Glutamatergic neuron (in vitro differentiated cells): ENCODE results near the gene XCL2. TPM values are rescaled to one million over a fixed set of nuclear protein-coding genes. Genes with fewer than 3 reads are reported as not detected.

Experiments used
- DNase-seq: peaks from one replicate; pipeline ENCODE4 v3.0.0; 2022
- H3K27ac Mint-ChIP-seq: one replicate; pipeline ENCODE4 v1.8.0; 2020; ENCODE audit warnings: mild to moderate bottlenecking, mixed read lengths, inconsistent platforms; ENCODE audit not compliant: unreplicated experiment
- H3K27me3 Mint-ChIP-seq: one replicate; pipeline ENCODE4 v1.8.0; 2020; ENCODE audit warnings: mild to moderate bottlenecking, moderate library complexity, mixed read lengths, inconsistent platforms; ENCODE audit not compliant: unreplicated experiment
- H3K36me3 Mint-ChIP-seq: one replicate; pipeline ENCODE4 v1.8.0; 2020; ENCODE audit warnings: mild to moderate bottlenecking, mixed read lengths, inconsistent platforms; ENCODE audit not compliant: unreplicated experiment
- H3K4me1 Mint-ChIP-seq: one replicate; pipeline ENCODE4 v1.8.0; 2020; ENCODE audit warnings: mild to moderate bottlenecking, low read depth, mixed read lengths, inconsistent platforms; ENCODE audit not compliant: unreplicated experiment
- H3K4me3 Mint-ChIP-seq: one replicate; pipeline ENCODE4 v1.8.0; 2020; ENCODE audit warnings: mild to moderate bottlenecking, mixed read lengths, inconsistent platforms; ENCODE audit not compliant: unreplicated experiment
- H3K9me3 Mint-ChIP-seq: one replicate; pipeline ENCODE4 v1.8.0; 2020; ENCODE audit warnings: mild to moderate bottlenecking, moderate library complexity, mixed read lengths, inconsistent platforms; ENCODE audit not compliant: unreplicated experiment
- CTCF ChIP-seq: fragments of 200-600 bp; sonication (generic); IDR thresholded peaks from one replicate; pipeline ENCODE4 v1.5.0; 2021; ENCODE audit not compliant: partially characterized antibody, unreplicated experiment
- total RNA-seq: library from RNA; stranded (reverse); fragmentation: NEBNext Ultra II Directional; extraction: Animal tissue kit (Norgen Biotek cat#: 25700); gene quantifications from one replicate; pipeline ENCODE4 v1.2.1, GENCODE V29; 2021; ENCODE audit not compliant: unreplicated experiment

Gene XCL2
- total RNA-seq, 1 donor from 2014 or later: not detected

GRCh38 chr1:168507231-168507630 lies 36.6 kb downstream of the XCL2 start:
- Mint-ChIP-seq H3K36me3 (no peaks in the 10 kb centered on the region), H3K4me3 (no peak overlapping the region), H3K9me3 (peaks cover 4% of the 10 kb centered on the region), H3K27me3 (peaks cover 3% of the 10 kb centered on the region), H3K27ac (no peak overlapping the region), H3K4me1 (no peaks in the 10 kb centered on the region)
- TF ChIP-seq CTCF: no peak
- DNase-seq: no peak

- H3K4me1 Mint-ChIP-seq: no peaks in the 10 kb centered on the region
- no peak for TF ChIP-seq CTCF
- H3K27ac Mint-ChIP-seq: no peak overlapping the region
- H3K4me3 Mint-ChIP-seq: no peak overlapping the region
- no peak for DNase-seq
- no peaks in the 10 kb centered on the region for H3K36me3 Mint-ChIP-seq
- H3K27me3 Mint-ChIP-seq: peaks cover 3% of the 10 kb centered on the region
- H3K9me3 Mint-ChIP-seq: peaks cover 3% of the 10 kb centered on the region
Measured at GRCh38 chr1:168506204-168506819, 37.5 kb downstream of the XCL2 start.

- no peak overlapping the region for H3K27ac Mint-ChIP-seq
- H3K4me3 Mint-ChIP-seq: no peak overlapping the region
- H3K27me3 Mint-ChIP-seq: no peaks in the 10 kb centered on the region
- no peaks in the 10 kb centered on the region for H3K36me3 Mint-ChIP-seq
- H3K9me3 Mint-ChIP-seq: peaks cover 1% of the 10 kb centered on the region
- no peak for DNase-seq
- no peak for TF ChIP-seq CTCF
- no peaks in the 10 kb centered on the region for H3K4me1 Mint-ChIP-seq
Measured at GRCh38 chr1:168505006-168505405, 38.8 kb downstream of the XCL2 start.

GRCh38 chr1:168504064-168504837 lies 39.5 kb downstream of the XCL2 start:
- DNase-seq: no peak
- Mint-ChIP-seq H3K9me3 (peaks cover 1% of the 10 kb centered on the region), H3K27me3 (no peaks in the 10 kb centered on the region), H3K4me1 (no peaks in the 10 kb centered on the region), H3K36me3 (no peaks in the 10 kb centered on the region), H3K27ac (no peak overlapping the region), H3K4me3 (no peak overlapping the region)
- TF ChIP-seq CTCF: no peak

GRCh38 chr1:168499688-168500049 lies 44.1 kb downstream of the XCL2 start:
- Mint-ChIP-seq H3K9me3 (peaks cover 1% of the 10 kb centered on the region), H3K27ac (no peak overlapping the region), H3K4me1 (no peaks in the 10 kb centered on the region), H3K36me3 (no peaks in the 10 kb centered on the region), H3K4me3 (no peak overlapping the region), H3K27me3 (no peaks in the 10 kb centered on the region)
- no peak for DNase-seq
- TF ChIP-seq CTCF: no peak
